Neural cell (in vitro differentiated cells): Measurements from ENCODE around the gene MAGEF1. TPM values are rescaled to one million over a fixed set of nuclear protein-coding genes. Genes with fewer than 3 reads are reported as not detected.

Experiments
- H2AFZ ChIP-seq: fragments of 200-600, 300-800 bp; sonication (generic), shearing (Covaris generic); 2 replicates; pipeline ENCODE4 v1.6.0; 2014; ENCODE audit warnings: low read depth, mild to moderate bottlenecking, antibody characterized with exemption, low read length, moderate library complexity
- H3F3A ChIP-seq: fragments of 200-600 bp; shearing (Covaris generic); 2 replicates; pipeline ENCODE4 v1.6.1; 2016; ENCODE audit warnings: mild to moderate bottlenecking, moderate library complexity, mixed read lengths, antibody characterized with exemption, low read length; ENCODE audit not compliant: insufficient read depth, poor library complexity, severe bottlenecking
- H3K27ac ChIP-seq: fragments of 200-600, 300-800 bp; sonication (generic), shearing (Covaris generic); 2 replicates; pipeline ENCODE4 v1.5.1; 2014; ENCODE audit warnings: mild to moderate bottlenecking, low read length, moderate library complexity
- H3K27me3 ChIP-seq: fragments of 300-800, 200-600 bp; sonication (generic), shearing (Covaris generic); 2 replicates; pipeline ENCODE4 v1.6.0; 2014; ENCODE audit warnings: mild to moderate bottlenecking, low read depth, low read length, moderate library complexity; ENCODE audit not compliant: insufficient read depth
- H3K36me3 ChIP-seq: fragments of 300-800, 200-600 bp; sonication (generic), shearing (Covaris generic); 2 replicates; pipeline ENCODE4 v1.5.1; 2014; ENCODE audit warnings: mild to moderate bottlenecking, antibody characterized with exemption, low read length, moderate library complexity; ENCODE audit not compliant: insufficient read depth
- H3K4me2 ChIP-seq: fragments of 300-800, 200-600 bp; sonication (generic), shearing (Covaris generic); 2 replicates; pipeline ENCODE4 v1.6.0; 2014; ENCODE audit warnings: mild to moderate bottlenecking, low read length
- H3K4me3 ChIP-seq: fragments of 300-800, 200-600 bp; sonication (generic), shearing (Covaris generic); 2 replicates; pipeline ENCODE4 v1.5.1; 2014; ENCODE audit warnings: mild to moderate bottlenecking, low read length, moderate library complexity
- H3K79me2 ChIP-seq: fragments of 200-600 bp; shearing (Covaris generic); replicated peaks from 2 replicates; pipeline ENCODE4 v1.6.0; 2014; ENCODE audit warnings: mild to moderate bottlenecking, low read length, moderate library complexity; ENCODE audit not compliant: insufficient read depth
- H3K9ac ChIP-seq: fragments of 300-800, 200-600 bp; sonication (generic), shearing (Covaris generic); 2 replicates; pipeline ENCODE4 v1.6.1; 2016; ENCODE audit warnings: mild to moderate bottlenecking, low read length, mixed read lengths
- H3K9me2 ChIP-seq: fragments of 200-600 bp; shearing (Covaris generic); 2 replicates; pipeline ENCODE4 v1.6.1; 2016; ENCODE audit warnings: mild to moderate bottlenecking, low read length, mixed read lengths; ENCODE audit not compliant: insufficient read depth
- H3K9me3 ChIP-seq: fragments of 200-600, 300-800 bp; sonication (generic), shearing (Covaris generic); 2 replicates; pipeline ENCODE4 v1.6.1; 2016; ENCODE audit warnings: mild to moderate bottlenecking, mixed run types, low read length, moderate library complexity, mixed read lengths
- H4K20me1 ChIP-seq: fragments of 200-600 bp; shearing (Covaris generic); 2 replicates; pipeline ENCODE4 v1.6.1; 2016; ENCODE audit warnings: mild to moderate bottlenecking, mixed run types; ENCODE audit not compliant: insufficient read depth
- EP300 ChIP-seq: fragments of 450-650 bp; conservative IDR thresholded peaks from 2 replicates; pipeline ENCODE4 v1.6.1; 2014; ENCODE audit warnings: antibody characterized with exemption, mild to moderate bottlenecking, moderate library complexity; ENCODE audit not compliant: poor library complexity, severe bottlenecking
- EZH2 ChIP-seq: fragments of 200-600, 300-800 bp; shearing (Covaris generic), sonication (generic); IDR thresholded peaks from 2 replicates; pipeline ENCODE4 v1.6.1; 2014; ENCODE audit warnings: antibody characterized with exemption, low read length, borderline replicate concordance, mild to moderate bottlenecking; ENCODE audit not compliant: insufficient read depth, poor library complexity, severe bottlenecking
- MXI1 ChIP-seq: fragments of 450-650 bp; conservative IDR thresholded peaks from 2 replicates; pipeline ENCODE4 v1.6.1; 2014; ENCODE audit warnings: antibody characterized with exemption, mild to moderate bottlenecking; ENCODE audit not compliant: poor library complexity, severe bottlenecking
- POLR2AphosphoS5 ChIP-seq: IDR thresholded peaks from 2 replicates; pipeline ENCODE4 v1.6.1; 2012
- RAD21 ChIP-seq: fragments of 450-650 bp; conservative IDR thresholded peaks from 2 replicates; pipeline ENCODE4 v1.6.1; 2014; ENCODE audit warnings: antibody characterized with exemption, mild to moderate bottlenecking, moderate library complexity
- SMC3 ChIP-seq: fragments of 450-650 bp; conservative IDR thresholded peaks from 2 replicates; pipeline ENCODE4 v1.6.1; 2014; ENCODE audit warnings: antibody characterized with exemption, mild to moderate bottlenecking, moderate library complexity; ENCODE audit not compliant: poor library complexity
- TAF1 ChIP-seq: IDR thresholded peaks from 2 replicates; pipeline ENCODE4 v1.6.1; 2012; ENCODE audit warnings: low read depth
- polyA plus RNA-seq: library from polyadenylated mRNA; depleted of rRNA; stranded (reverse); fragments of >200 nt; gene quantifications from 2 replicates; pipeline ENCODE4 v1.2.3, GENCODE V29; 2014
- TF ChIP-seq, protein P1 (sequence below): fragments of 450-650 bp; IDR thresholded peaks from 2 replicates; pipeline ENCODE4 v1.5.1; 2014; ENCODE audit warnings: antibody characterized with exemption, mild to moderate bottlenecking, moderate library complexity; ENCODE audit not compliant: poor library complexity, severe bottlenecking
- TF ChIP-seq, protein P2 (sequence below): IDR thresholded peaks from 2 replicates; pipeline ENCODE4 v1.6.1; 2012; ENCODE audit warnings: borderline replicate concordance

The MAGEF1 gene
- polyA plus RNA-seq, 1 donor from 2014 or later, result 103 TPM

DNA sequence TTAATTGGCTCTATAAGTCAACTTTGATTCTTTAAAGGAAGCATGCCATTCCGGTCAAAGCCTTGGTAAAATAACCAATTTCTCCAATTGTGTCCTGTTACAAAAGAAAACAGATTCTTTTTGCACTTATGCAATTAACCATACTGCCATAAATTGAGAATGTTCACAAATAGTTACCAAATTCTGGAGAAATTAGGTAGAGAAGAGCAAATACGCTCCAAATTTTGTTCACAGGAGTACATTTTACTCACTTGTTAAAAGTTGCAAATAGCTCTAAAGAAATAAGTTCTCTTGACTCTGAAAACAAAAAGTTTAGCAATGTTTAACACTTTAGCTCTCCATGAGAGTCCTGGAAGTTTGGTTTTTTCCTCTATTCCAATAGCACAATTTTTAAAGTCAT lies 11.1 kb downstream of the MAGEF1 start:
- Histone ChIP-seq H3K9me3 (no peaks in the 10 kb centered on the region), H3K36me3 (no peaks in the 10 kb centered on the region), H3K9me2 (no peaks in the 10 kb centered on the region), H3K27me3 (no peaks in the 10 kb centered on the region), H3K79me2 (no peaks in the 10 kb centered on the region), H4K20me1 (no peaks in the 10 kb centered on the region), H2AFZ (no peak overlapping the region), H3K9ac (no peak overlapping the region), H3F3A (no peaks in the 10 kb centered on the region), H3K4me3 (no peak overlapping the region), H3K4me2 (no peak overlapping the region), H3K27ac (no peak overlapping the region)
- TF ChIP-seq TAF1 (no peak), EP300 (no peak)
- TF ChIP-seq, protein P1, sequence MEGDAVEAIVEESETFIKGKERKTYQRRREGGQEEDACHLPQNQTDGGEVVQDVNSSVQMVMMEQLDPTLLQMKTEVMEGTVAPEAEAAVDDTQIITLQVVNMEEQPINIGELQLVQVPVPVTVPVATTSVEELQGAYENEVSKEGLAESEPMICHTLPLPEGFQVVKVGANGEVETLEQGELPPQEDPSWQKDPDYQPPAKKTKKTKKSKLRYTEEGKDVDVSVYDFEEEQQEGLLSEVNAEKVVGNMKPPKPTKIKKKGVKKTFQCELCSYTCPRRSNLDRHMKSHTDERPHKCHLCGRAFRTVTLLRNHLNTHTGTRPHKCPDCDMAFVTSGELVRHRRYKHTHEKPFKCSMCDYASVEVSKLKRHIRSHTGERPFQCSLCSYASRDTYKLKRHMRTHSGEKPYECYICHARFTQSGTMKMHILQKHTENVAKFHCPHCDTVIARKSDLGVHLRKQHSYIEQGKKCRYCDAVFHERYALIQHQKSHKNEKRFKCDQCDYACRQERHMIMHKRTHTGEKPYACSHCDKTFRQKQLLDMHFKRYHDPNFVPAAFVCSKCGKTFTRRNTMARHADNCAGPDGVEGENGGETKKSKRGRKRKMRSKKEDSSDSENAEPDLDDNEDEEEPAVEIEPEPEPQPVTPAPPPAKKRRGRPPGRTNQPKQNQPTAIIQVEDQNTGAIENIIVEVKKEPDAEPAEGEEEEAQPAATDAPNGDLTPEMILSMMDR, result no peak
- TF ChIP-seq, protein P2, sequence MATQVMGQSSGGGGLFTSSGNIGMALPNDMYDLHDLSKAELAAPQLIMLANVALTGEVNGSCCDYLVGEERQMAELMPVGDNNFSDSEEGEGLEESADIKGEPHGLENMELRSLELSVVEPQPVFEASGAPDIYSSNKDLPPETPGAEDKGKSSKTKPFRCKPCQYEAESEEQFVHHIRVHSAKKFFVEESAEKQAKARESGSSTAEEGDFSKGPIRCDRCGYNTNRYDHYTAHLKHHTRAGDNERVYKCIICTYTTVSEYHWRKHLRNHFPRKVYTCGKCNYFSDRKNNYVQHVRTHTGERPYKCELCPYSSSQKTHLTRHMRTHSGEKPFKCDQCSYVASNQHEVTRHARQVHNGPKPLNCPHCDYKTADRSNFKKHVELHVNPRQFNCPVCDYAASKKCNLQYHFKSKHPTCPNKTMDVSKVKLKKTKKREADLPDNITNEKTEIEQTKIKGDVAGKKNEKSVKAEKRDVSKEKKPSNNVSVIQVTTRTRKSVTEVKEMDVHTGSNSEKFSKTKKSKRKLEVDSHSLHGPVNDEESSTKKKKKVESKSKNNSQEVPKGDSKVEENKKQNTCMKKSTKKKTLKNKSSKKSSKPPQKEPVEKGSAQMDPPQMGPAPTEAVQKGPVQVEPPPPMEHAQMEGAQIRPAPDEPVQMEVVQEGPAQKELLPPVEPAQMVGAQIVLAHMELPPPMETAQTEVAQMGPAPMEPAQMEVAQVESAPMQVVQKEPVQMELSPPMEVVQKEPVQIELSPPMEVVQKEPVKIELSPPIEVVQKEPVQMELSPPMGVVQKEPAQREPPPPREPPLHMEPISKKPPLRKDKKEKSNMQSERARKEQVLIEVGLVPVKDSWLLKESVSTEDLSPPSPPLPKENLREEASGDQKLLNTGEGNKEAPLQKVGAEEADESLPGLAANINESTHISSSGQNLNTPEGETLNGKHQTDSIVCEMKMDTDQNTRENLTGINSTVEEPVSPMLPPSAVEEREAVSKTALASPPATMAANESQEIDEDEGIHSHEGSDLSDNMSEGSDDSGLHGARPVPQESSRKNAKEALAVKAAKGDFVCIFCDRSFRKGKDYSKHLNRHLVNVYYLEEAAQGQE, result no peak

DNA sequence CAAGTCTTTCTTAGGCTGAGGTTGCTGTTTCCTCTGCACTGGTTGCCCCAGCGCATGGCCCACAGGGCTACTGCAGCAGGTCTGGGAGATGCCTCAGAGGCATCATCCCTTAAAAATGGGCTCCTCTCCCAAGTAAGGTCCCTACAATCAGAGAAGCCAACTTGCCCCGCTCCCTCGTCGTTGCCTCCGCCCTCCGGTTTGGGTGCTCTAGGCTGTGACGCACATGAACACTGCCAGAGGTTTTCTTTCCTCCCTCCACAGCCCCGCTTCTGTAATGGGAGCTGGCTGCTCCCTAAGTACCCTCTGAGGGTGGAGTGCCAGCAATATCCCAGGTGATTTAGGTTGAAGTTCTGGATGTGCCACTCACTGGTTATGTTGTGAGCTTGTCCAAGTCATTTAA lies 14.0 kb downstream of the MAGEF1 start:
- Histone ChIP-seq H3K27me3 (no peaks in the 10 kb centered on the region), H2AFZ (no peak overlapping the region), H3K36me3 (no peaks in the 10 kb centered on the region), H3K9me2 (no peaks in the 10 kb centered on the region), H3K4me2 (no peak overlapping the region), H3K27ac (no peak overlapping the region), H3K9me3 (no peaks in the 10 kb centered on the region), H3K79me2 (no peaks in the 10 kb centered on the region), H4K20me1 (no peaks in the 10 kb centered on the region), H3K9ac (no peak overlapping the region), H3F3A (no peaks in the 10 kb centered on the region), H3K4me3 (no peak overlapping the region)
- TF ChIP-seq SMC3, result no peak
- TF ChIP-seq, protein P2, result no peak
- no peak for TF ChIP-seq MXI1
- TF ChIP-seq RAD21, result no peak
- TF ChIP-seq, protein P1, result no peak
- TF ChIP-seq EP300, result no peak
- no peak for TF ChIP-seq TAF1
- no peak for TF ChIP-seq EZH2
- no peak for TF ChIP-seq POLR2AphosphoS5
